HepG2 (cell line): ENCODE results near the gene COLGALT1. TPM values are rescaled to one million over a fixed set of nuclear protein-coding genes. Genes with fewer than 3 reads are reported as not detected.
"Not testable (repeated sequence)": the region's sequence is repeated elsewhere in the genome, so short reads cannot be mapped to it uniquely, and the experiment has no call there.

Experiments
- ATAC-seq: fragments of 200-7000 bp; cut with Tn5 transposase; 3 replicates; pipeline ENCODE4 v1.9.1; 2020; ENCODE audit warnings: mild to moderate bottlenecking, moderate library complexity
- BruUV-seq: library from RNA; stranded (reverse); fragments of 400-500 nt; replicated peaks from 2 replicates; lab custom pipeline; 2021; lab: Mats Ljungman, UMichigan
- CTCF ChIA-PET: fragments of 300-600 bp; formaldehyde crosslinking; extraction: SDS; loops from one replicate; lab custom pipeline; 2021; ENCODE audit warnings: low total read pairs, inconsistent platforms, low intra/inter-chr PET ratio; lab: Yijun Ruan, JAX
- POLR2A ChIA-PET: fragments of 350-600 bp; sonication (Branson Sonifier 250); formaldehyde crosslinking; loops from one replicate; lab custom pipeline; 2020; ENCODE audit warnings: antibody characterized with exemption, inconsistent platforms; lab: Yijun Ruan, JAX
- DNase-seq: peaks from one replicate; pipeline ENCODE4 v3.0.0-alpha.2; 2015; ENCODE audit warnings: low spot score
- FAIRE-seq: peaks from 3 replicates; lab custom pipeline; 2011; peaks lifted over from hg19 to GRCh38; lab: Jason Lieb, UNC
- H2AFZ ChIP-seq: one replicate; pipeline ENCODE4 v1.6.1; 2011; ENCODE audit warnings: low read length, inconsistent platforms
- H3K27ac ChIP-seq: fragments of 300-600 bp; 3 replicates; pipeline ENCODE4 v1.8.0; 2011; ENCODE audit warnings: mixed run types, mild to moderate bottlenecking, mixed read lengths, low read length, inconsistent platforms; ENCODE audit not compliant: insufficient read depth; ENCODE audit errors: extremely low read length
- H3K27me3 ChIP-seq, 2 experiments: fragments of 200-600 bp in 1 of 2; 2 replicates in 1 of 2; 3 replicates in 1 of 2; pipeline versions ENCODE4 v1.6.0 to v1.8.0; 2011; ENCODE audit warnings: low read length in 2 of 2, mild to moderate bottlenecking in 2 of 2, moderate library complexity in 2 of 2, inconsistent platforms in 1 of 2; ENCODE audit not compliant: insufficient read depth in 2 of 2, control insufficient read depth in 1 of 2
- H3K36me3 ChIP-seq, 2 experiments: fragments of 200-600 bp in 1 of 2; replicated peaks in 1 of 2; 2 replicates in 1 of 2; 3 replicates in 1 of 2; pipeline versions ENCODE4 v1.5.1 to v1.8.0; 2011; ENCODE audit warnings: low read length in 2 of 2, inconsistent platforms in 1 of 2; ENCODE audit not compliant: insufficient read depth in 2 of 2, control insufficient read depth in 1 of 2
- H3K4me1 ChIP-seq: 2 replicates; pipeline ENCODE4 v1.5.1; 2012; ENCODE audit warnings: low read length, inconsistent platforms; ENCODE audit not compliant: insufficient read depth
- H3K4me2 ChIP-seq: 2 replicates; pipeline ENCODE4 v1.6.0; 2011; ENCODE audit warnings: low read depth, low read length, inconsistent platforms
- H3K4me3 ChIP-seq, 3 experiments: fragments of 200-600 bp in 1 of 3; sonication (generic), shearing (Covaris generic) in 1 of 3; replicated peaks in 1 of 3; 2 replicates each; pipeline ENCODE4 v1.5.1; 2011 to 2016; ENCODE audit warnings: low read length in 3 of 3, inconsistent platforms in 2 of 3, low read depth in 2 of 3, mild to moderate bottlenecking in 2 of 3, control low read depth in 1 of 3, mixed read lengths in 1 of 3; ENCODE audit not compliant: insufficient read depth in 1 of 3
- H3K79me2 ChIP-seq: one replicate; pipeline ENCODE4 v1.6.1; 2011; ENCODE audit warnings: low read length, inconsistent platforms; ENCODE audit not compliant: insufficient read depth
- H3K9ac ChIP-seq: 2 replicates; pipeline ENCODE4 v1.6.0; 2011; ENCODE audit warnings: mild to moderate bottlenecking, low read depth, low read length, inconsistent platforms; ENCODE audit not compliant: insufficient read depth
- H3K9me3 ChIP-seq: 2 replicates; pipeline ENCODE4 v1.5.1; 2012; ENCODE audit warnings: mild to moderate bottlenecking, low read length
- H4K20me1 ChIP-seq: 2 replicates; pipeline ENCODE4 v1.6.0; 2011; ENCODE audit warnings: inconsistent platforms, mild to moderate bottlenecking, low read length, moderate library complexity; ENCODE audit not compliant: insufficient read depth
- ATRX ChIP-seq: sonication (generic); formaldehyde crosslinking; IDR thresholded peaks from 2 replicates; pipeline ENCODE4 v1.4.0; 2020; ENCODE audit warnings: missing genetic modification reagents, borderline replicate concordance
- HNF4G ChIP-seq, 2 experiments: sonication (generic) in 1 of 2; formaldehyde crosslinking in 1 of 2; IDR thresholded peaks; 2 replicates each; pipeline versions ENCODE4 v1.4.0 to v1.6.1; 2011 to 2020; ENCODE audit warnings: borderline replicate concordance in 2 of 2, low read depth in 2 of 2, mild to moderate bottlenecking in 2 of 2, low read length in 1 of 2, missing genetic modification reagents in 1 of 2, moderate library complexity in 1 of 2
- KDM1A ChIP-seq: IDR thresholded peaks from 2 replicates; pipeline ENCODE4 v1.6.1; 2016; ENCODE audit warnings: missing compliant biosample characterization
- MAFG ChIP-seq: sonication (generic); formaldehyde crosslinking; IDR thresholded peaks from 2 replicates; pipeline ENCODE4 v1.5.1; 2020; ENCODE audit warnings: mild to moderate bottlenecking, missing genetic modification reagents
- SATB2 ChIP-seq: sonication (generic); formaldehyde crosslinking; IDR thresholded peaks from 2 replicates; pipeline ENCODE4 v1.5.0; 2020; ENCODE audit warnings: missing genetic modification reagents
- SNAI1 ChIP-seq: sonication (generic); formaldehyde crosslinking; IDR thresholded peaks from 2 replicates; pipeline ENCODE4 v1.5.0; 2020; ENCODE audit warnings: mild to moderate bottlenecking, missing genetic modification reagents, borderline replicate concordance
- ZFP36L2 ChIP-seq: sonication (generic); formaldehyde crosslinking; IDR thresholded peaks from 2 replicates; pipeline ENCODE4 v1.4.0; 2020; ENCODE audit warnings: missing genetic modification reagents
- ZNF570 ChIP-seq: sonication (generic); formaldehyde crosslinking; IDR thresholded peaks from 2 replicates; pipeline ENCODE4 v1.4.0; 2020; ENCODE audit warnings: mild to moderate bottlenecking, missing genetic modification reagents, borderline replicate concordance
- ZSCAN30 ChIP-seq: sonication (generic); formaldehyde crosslinking; IDR thresholded peaks from 2 replicates; pipeline ENCODE4 v1.5.0; 2020; ENCODE audit warnings: mild to moderate bottlenecking, missing genetic modification reagents
- WGBS: methylation state at CpG from one replicate; pipeline ENCODE4 v1.1.6; 2017; ENCODE audit warnings: low lambda C conversion rate; 5-methylcytosine and 5-hydroxymethylcytosine counted together
- in situ Hi-C: cut with HindIII; loops from 2 replicates; pipeline ENCODE4 v1.10.0; 2017; ENCODE audit warnings: low pct_unique_long_range_greater_than_20kb; ENCODE audit not compliant: extremely low pct_ligation_motif_present
- intact Hi-C: fragments of 100-400 bp; cut with micrococcal nuclease; formaldehyde crosslinking; loops from one replicate; pipeline ENCODE4 v1.10.0; 2022; ENCODE audit not compliant: unreplicated experiment
- polyA plus RNA-seq, 8 experiments: library from polyadenylated mRNA; depleted of rRNA in 3 of 8; stranded (reverse) in 7 of 8; unstranded in 1 of 8; fragments of >200 nt; fragmentation: Illumina TruSeq in 4 of 8; extraction: Trizol in 4 of 8; gene quantifications; 2 replicates each; pipeline versions ENCODE4 v1.2.1 to v1.2.3, GENCODE V29; 2011 to 2016; ENCODE audit warnings: low read depth in 4 of 8, missing spikeins in 1 of 8, mixed read lengths in 1 of 8; ENCODE audit not compliant: insufficient read depth in 1 of 8
- total RNA-seq, 5 experiments: library from RNA; depleted of rRNA; stranded (reverse); fragments of >200 nt; fragmentation: Illumina TruSeq; extraction: Trizol; gene quantifications; 2 replicates each; pipeline ENCODE4 v1.2.3, GENCODE V29; 2016; ENCODE audit warnings: low read depth in 1 of 5
- TF ChIP-seq, protein P1 (sequence below): sonication (generic); formaldehyde crosslinking; IDR thresholded peaks from 2 replicates; pipeline ENCODE4 v1.8.0; 2022; ENCODE audit warnings: missing genetic modification reagents, mild to moderate bottlenecking, borderline replicate concordance
- TF ChIP-seq, protein P2 (sequence below): sonication (generic); formaldehyde crosslinking; IDR thresholded peaks from 2 replicates; pipeline ENCODE4 v1.5.1; 2020; ENCODE audit warnings: mild to moderate bottlenecking, missing genetic modification reagents, moderate library complexity

COLGALT1 gene
- total and polyA plus RNA-seq, 2 of the 13 experiments (the other 11 are each of a cell fraction or from before 2014, with no cell fraction given), result 58.0 to 211 TPM

DNA sequence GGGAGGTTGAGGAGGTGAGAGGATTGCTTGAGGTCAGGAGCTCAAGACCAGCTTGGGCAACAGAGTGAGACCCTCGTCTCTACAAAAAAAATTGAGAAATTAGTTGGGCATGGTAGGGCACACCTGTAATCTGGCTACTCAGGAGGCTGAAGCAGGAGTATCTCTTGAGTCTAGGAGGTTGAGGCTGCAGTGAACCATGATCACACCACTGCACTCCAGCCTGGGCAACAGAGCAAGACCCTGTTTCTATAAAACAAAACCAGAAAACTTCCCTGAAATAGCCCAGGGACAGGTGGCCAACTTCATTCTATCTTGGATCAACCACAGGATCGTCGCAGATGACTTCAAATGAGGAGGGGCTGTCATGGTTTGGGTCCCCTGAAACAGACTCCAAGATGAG, 28.7 kb downstream of the COLGALT1 start:
- H4K20me1 ChIP-seq, result 0 out of 2 replicates have a peak, but pooled peaks cover 2% of the 10 kb centered on the region

DNA sequence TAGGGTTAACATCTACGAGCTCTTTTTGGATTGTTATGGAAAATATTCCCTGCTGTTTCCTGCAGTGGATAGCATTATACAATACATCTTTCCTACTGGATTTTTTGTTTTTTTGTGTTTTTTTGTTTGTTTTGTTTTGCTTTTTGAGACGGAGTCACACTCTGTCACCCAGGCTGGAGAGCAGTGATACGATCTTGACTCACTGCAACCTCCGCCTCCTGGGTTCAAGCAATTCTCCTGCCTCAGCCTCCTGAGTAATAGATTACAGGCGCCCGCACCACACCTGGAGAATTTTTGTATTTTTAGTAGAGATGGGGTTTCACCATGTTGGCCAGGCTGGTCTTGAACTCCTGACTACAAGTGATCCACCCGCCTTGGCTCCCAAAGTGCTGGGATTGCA, 29.9 kb downstream of the COLGALT1 start:
- H3K9me3 ChIP-seq, FAIRE-seq, H3K27ac ChIP-seq, POLR2A ChIA-PET, H3K9ac ChIP-seq, ATAC-seq, CTCF ChIA-PET, in situ Hi-C loops, H2AFZ ChIP-seq, H3K79me2 ChIP-seq, H3K4me3 ChIP-seq, DNase-seq, H3K4me1 ChIP-seq, H3K27me3 ChIP-seq, H3K4me2 ChIP-seq, H4K20me1 ChIP-seq, intact Hi-C loops, BruUV-seq: not testable (repeated sequence)
- WGBS, result 38% methylated on average over 7 of the region's 7 CpGs
- H3K36me3 ChIP-seq, result peaks cover 6 to 18% of the 10 kb centered on the region in 2 experiments

More for the DNA sequence above, 28.7 kb downstream of the COLGALT1 start:
- intact Hi-C loops (no loop called here), in situ Hi-C loops (no loop called here)
- Histone ChIP-seq H3K4me3 (no peak overlapping the region), H3K4me2 (no peak overlapping the region), H3K27ac (no peak overlapping the region), H3K9ac (no peak overlapping the region), H3K36me3 (peaks cover 8 to 29% of the 10 kb centered on the region in 2 experiments), H2AFZ (no peak overlapping the region), H3K27me3 (no peaks in the 10 kb centered on the region), H3K79me2 (no peaks in the 10 kb centered on the region), H3K9me3 (no peaks in the 10 kb centered on the region), H3K4me1 (no peaks in the 10 kb centered on the region)
- FAIRE-seq, result no peak
- BruUV-seq, result no TSS peak
- ChIA-PET POLR2A (no interaction called here), CTCF (no interaction called here)
- ATAC-seq, result no peak
- WGBS, result 70% methylated on average over 3 of the region's 3 CpGs
- no peak for DNase-seq
- TF ChIP-seq ATRX (CRISPR knock-in tag) (no peak), MAFG (no peak), ZSCAN30 (no peak), ZNF570 (CRISPR knock-in tag) (no peak), HNF4G (IDR thresholded peaks at IDR 0.05; ENCODE audit: borderline replicate concordance, low read depth, low read length) (no peak), HNF4G (CRISPR knock-in tag; IDR thresholded peaks at IDR 0.05; ENCODE audit: borderline replicate concordance, low read depth) (no peak), SNAI1 (CRISPR knock-in tag) (no peak), KDM1A (no peak), ZFP36L2 (CRISPR knock-in tag) (no peak), SATB2 (CRISPR knock-in tag) (no peak)
- TF ChIP-seq, protein P1, sequence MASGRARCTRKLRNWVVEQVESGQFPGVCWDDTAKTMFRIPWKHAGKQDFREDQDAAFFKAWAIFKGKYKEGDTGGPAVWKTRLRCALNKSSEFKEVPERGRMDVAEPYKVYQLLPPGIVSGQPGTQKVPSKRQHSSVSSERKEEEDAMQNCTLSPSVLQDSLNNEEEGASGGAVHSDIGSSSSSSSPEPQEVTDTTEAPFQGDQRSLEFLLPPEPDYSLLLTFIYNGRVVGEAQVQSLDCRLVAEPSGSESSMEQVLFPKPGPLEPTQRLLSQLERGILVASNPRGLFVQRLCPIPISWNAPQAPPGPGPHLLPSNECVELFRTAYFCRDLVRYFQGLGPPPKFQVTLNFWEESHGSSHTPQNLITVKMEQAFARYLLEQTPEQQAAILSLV (CRISPR knock-in tag), result no peak
- TF ChIP-seq, protein P2, sequence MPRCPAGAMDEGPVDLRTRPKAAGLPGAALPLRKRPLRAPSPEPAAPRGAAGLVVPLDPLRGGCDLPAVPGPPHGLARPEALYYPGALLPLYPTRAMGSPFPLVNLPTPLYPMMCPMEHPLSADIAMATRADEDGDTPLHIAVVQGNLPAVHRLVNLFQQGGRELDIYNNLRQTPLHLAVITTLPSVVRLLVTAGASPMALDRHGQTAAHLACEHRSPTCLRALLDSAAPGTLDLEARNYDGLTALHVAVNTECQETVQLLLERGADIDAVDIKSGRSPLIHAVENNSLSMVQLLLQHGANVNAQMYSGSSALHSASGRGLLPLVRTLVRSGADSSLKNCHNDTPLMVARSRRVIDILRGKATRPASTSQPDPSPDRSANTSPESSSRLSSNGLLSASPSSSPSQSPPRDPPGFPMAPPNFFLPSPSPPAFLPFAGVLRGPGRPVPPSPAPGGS (CRISPR knock-in tag), result no peak
